Stimulated activated CD4-positive, alpha-beta T cell treated with anti-CD3 and anti-CD28 coated beads, TNF-alpha, amount 100 ng/mL, for 4 hours (primary cell): ENCODE data around the gene SNAI3.
A peak's percentile ranks its signal among the peaks of the same experiment; 100 is the strongest.

Source experiments
- DNase-seq, 3 experiments: peaks; one replicate each; pipeline ENCODE4 v3.0.0-alpha.2; 2020; ENCODE audit warnings: low read depth in 3 of 3

The SNAI3 gene

DNA sequence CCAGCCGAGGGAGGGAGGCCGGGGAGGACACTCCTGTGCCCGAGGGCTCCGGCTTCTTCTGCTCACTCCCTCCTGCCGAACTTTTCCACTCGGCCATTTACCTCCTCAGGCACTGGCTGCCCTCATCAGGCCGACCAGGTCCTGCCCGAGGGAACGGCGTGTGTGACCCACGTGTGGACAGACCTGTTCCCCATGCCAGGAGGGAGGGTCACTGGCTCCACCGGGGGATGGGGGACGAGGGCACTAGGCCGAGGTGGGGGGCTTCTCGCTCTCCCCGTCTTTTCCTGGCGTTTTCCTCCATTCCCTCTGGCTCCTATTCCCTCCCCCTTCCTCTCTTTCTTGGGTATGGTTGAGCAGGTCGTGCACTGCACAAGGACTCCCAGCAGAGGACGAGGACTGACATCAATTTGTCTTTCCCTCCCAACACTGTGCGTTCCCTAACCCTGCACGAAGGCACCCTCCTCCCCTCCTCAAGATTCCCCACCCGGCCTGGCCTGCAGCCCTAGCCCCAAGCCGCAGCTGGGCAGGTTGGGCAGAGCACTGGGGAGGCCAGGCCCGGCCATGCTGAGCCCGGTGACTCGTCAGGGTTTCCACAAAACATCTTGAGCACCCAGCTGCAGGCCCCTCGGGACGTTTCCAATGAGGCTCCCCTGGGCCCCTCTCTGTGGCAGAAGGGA lies 51.2 kb downstream of the SNAI3 start:
- DNase-seq, result no peak

- peak in 1 of 3 experiments; percentile 26 for DNase-seq
Observed at GRCh38 chr16:88634141-88634993, 51.9 kb downstream of the SNAI3 start.

DNA sequence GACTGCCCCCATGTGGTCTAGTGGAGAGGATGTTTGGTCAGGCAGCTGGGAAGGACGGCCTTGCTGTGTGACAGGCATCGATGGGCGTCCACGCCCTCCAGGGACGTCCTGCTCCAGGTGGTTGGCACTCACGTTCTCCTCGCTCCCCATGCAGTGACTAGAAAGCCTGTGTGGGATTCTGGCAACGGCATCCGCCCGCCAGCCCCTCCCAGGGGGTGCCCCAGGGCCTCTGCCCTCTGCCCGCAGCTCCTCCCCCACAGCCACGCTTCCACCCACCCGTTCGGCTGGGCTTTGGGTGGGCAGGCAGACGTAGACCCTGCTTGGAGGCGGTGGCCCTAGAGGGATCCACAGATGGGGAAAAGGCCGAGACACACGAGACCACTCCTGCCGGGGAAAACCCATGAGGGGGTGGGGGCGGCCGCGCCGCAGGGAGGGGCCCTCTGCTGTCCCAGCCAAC lies 52.6 kb downstream of the SNAI3 start:
- DNase-seq, result peak; percentile 26 to 31 (median 28)

DNA sequence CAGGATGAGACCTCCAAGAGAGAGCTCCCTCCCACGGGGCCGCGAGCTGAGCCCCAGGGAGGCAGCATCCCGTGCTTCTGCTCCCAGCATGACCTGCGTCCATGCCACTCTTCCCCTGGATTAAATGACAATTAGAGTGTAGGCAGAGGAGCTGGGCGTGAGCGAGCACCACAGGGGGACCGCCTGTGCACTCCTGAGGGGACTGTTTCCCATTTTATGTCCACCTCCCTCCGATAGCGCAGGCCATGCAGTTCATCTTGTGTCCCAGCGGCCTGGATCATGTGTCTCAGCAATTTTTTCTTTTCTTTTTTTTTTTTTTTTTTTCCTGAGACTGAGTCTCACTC lies 53.7 kb downstream of the SNAI3 start:
- no peak for DNase-seq

- no peak for DNase-seq
Observed at GRCh38 chr16:88631920-88632586, 54.3 kb downstream of the SNAI3 start.

- no peak for DNase-seq
Observed at GRCh38 chr16:88631384-88631783, 54.9 kb downstream of the SNAI3 start.

GRCh38 chr16:88630941-88631340 lies 55.4 kb downstream of the SNAI3 start:
- DNase-seq, result no peak

DNA sequence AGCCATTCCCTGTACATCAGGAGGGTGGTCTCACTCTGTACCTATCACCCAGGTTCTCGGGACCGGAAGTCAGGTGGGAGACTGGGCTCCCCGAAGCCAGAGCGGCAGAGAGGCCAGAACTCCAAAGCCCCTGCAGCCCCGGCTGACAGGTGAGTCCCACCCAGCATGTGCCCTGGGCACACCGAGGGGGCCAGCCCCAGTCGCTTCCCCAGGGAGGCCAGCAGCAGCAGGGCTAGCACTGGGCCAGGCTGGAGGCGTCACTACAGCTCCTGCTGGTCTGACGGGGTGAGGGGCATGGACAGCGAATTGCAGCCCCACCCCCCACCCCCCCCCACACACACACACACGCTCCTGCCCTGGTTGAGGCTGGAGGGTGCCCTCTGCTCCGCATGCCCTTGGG lies 55.9 kb downstream of the SNAI3 start:
- no peak for DNase-seq

- no peak for DNase-seq
Observed at GRCh38 chr16:88629835-88630234, 56.5 kb downstream of the SNAI3 start.

GRCh38 chr16:88628512-88628974 lies 57.8 kb downstream of the SNAI3 start:
- no peak for DNase-seq
